NCI-H748 treated with DMSO at 0.1 percent for 48 hours (cell line): Measurements from ENCODE around the gene KSR1.
A peak's percentile ranks its signal among the peaks of the same experiment; 100 is the strongest.
"Not testable (repeated sequence)": the region's sequence is repeated elsewhere in the genome, so short reads cannot be mapped to it uniquely, and the experiment has no call there.

ENCODE experiments used
- DNase-seq: peaks from one replicate; lab custom pipeline; 2025; lab: John Stamatoyannopoulos, UW

KSR1 gene

DNA sequence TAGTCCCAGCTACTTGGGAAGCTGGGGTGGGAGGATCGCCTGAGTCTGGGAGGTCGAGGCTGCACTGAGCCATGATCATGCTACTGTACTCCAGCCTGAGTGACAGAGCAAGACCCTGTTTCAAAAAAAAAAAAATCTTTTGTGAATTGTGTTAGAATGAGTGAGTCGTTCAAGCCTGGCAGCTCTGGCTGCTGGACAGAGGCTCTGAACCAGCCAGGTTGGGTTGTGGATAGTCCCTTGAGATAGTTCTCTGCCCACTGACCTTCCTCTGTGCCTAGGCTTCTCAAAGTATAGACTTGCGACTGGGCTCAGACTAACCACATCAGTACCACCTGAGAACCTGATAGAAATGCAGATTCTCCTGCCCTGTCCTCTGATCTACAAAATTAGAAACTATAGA lies 2.2 kb upstream of the KSR1 start:
- no peak for DNase-seq

DNA sequence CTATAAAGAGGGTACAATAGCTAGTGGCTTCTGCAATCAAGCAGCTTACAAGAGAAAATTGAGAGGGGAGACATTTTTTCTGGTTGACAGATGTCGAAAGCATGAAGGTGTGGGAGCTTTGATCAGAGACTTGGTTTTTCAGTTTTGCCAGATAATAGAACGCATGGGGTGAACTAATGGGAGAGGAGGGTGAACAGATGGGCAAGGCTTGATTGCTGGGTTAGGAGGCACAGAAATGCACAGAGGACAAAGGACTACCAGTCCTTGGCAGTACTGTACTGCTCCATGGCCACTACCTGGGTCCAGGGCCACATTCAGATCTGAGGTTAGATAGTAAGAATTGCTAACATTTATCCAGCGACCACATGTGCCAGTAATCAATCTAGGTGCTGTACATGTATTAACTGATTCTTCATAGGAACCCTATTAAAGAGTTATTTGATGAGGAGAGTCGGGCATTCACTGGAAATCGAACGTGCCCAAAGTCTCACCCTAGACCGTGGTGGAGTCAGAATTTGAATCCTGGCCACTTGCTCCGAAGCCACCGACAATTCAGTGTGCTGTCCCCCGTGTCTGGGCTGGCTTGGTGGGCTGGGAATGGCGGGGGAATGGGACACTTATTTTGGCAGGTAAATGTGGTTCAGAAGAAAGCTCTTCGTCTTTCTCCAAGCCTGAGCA lies 873 bp upstream of the KSR1 start:
- no peak for DNase-seq

DNA sequence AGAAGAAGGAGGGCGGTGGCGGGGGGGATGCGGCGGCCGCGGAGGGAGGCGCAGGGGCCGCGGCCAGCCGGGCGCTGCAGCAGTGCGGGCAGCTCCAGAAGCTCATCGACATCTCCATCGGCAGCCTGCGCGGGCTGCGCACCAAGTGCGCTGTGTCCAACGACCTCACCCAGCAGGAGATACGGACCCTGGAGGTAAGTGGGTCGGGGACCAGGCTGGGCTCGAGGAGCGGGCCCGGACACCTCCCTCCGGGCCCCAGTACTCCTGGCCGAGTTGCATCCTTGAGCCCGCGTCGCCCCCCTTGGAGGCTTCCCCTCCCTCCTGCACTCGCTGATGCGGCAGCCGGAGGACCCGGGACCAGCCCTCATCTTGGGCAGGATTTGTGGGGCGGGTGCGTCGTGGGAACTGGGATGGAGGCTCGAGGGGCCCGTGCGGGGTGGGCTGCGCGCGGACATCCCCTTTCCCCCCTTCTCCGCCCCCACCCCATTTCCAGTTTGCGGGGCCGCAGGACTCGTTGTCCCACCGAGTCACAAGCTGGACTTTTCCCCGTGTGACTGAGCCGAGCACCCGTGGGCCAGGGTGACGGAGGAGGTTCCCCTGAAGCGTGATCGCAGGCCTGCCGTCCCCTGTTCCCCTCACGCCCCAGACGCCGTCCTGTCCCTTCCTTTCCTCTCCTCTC lies 572 bp downstream of the KSR1 start:
- no peak for DNase-seq

DNA sequence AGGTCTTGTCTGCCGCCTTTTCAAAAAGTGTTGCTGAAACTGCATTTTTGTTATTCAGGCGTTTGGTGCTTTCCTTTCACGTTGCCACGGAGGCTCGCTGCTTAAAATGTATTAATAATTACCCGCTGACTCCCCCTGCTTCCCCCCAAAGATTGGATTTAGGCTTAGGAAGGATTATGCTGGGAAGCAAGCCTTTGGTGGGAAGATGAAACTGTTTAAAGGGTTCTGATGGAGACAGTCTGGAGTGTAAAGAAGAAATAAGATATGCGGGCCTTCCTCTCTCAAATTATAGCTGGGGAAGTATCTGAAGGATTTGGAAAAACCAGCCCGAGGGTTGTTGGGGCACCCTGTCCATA lies 1.1 kb downstream of the KSR1 start:
- no peak for DNase-seq

DNA sequence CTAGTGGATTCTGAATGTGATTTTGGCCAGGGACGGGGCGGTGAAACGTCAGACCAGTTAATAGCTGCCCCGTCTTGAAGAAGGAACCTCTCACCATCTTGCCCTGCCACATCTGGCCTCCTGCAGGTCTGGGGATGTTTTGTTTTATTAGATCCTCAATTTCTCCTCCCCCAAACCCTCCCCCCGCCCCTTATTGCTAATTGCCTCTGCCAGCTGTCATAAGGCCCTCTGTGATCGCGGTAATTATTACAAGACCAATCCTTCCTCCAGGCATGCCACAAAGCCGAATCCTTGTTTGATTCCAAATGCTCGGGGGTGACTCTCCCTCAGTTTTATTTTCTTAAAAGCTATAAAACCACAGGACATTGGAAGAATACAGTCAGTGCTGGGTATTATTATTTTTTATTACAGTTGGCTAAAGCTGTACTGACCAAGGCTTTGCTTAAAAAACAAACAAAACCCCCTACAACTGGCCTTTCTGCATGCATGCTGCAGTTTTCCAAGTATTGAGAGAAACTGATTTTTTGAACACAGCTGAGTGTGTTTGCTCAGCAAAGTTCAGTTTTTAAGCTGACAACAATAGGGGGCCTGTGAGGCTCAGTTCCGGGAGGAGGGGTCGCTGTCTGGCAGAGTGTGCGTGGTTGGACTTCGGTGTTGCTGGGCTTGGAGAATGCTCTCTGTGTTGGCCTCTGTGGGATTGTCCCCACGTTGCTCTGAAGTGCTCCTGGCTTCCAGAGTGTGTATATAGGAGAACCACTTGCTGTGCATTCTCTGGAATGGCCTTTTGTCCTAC lies 1.7 kb downstream of the KSR1 start:
- DNase-seq, result peak; percentile 53

DNA sequence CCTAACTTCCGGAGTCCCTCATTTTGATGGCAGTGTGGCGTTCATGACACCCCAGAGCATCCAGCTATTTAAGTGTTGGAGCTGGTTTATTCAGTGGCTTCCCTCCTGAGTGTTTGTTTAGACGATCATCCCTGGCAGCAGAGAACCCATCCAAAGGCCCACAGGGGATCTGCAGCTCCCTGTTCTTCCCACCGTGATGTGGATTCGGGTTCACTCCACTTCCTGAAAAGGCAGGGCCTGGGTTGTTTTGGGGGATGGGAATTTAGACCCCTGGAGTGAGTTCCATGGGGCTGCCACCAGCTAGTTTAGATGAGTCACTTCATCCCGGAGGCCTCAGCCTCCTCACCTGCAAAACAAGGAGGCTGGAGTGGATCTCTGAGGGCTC lies 2.3 kb downstream of the KSR1 start:
- no peak for DNase-seq

DNA sequence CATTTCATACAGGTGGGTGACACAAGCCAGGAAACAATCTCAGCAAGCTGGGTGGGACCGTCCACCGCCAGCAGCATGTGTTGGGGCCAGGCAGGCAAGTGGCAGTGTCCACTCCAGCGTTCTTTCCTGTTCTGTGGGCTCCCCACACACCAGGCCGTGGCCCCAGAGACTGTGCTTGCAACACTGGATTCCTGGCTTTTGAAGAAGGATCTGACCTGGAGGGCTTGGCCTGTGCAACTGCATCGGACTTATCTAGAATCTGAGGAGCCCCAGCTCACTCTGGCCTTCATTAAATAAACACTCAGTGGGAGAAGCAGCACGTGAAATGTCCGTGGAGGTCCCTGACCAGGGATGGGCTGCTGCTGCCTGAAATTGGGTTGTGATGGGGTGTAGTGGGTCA lies 3.2 kb downstream of the KSR1 start:
- no peak for DNase-seq

DNA sequence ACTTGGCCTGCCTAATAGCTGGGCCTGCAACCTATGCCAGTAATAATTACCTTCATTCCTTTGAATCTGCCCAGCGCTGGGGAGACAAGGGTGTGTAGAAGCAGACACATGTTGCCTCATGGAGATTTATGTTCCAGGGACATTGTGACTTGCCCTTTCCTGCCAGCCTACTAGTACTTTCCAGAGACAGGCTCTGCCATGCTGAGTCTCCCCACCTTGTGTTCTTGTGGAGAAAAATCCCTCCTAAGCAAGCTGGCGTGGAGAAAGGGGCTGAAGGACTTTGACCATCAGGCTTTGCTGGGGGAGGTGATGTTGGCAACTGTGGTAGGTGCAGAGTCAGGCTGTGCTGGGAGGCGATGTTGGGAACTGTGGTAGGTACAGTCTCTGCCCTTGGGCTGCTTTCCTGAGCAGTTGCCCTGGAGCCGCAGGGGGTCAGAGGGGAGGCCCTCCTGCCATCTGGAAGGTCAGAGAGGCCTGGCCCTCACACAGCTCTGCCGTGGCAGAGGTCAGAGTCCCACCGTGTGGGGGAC lies 4.0 kb downstream of the KSR1 start:
- DNase-seq, result no peak

DNA sequence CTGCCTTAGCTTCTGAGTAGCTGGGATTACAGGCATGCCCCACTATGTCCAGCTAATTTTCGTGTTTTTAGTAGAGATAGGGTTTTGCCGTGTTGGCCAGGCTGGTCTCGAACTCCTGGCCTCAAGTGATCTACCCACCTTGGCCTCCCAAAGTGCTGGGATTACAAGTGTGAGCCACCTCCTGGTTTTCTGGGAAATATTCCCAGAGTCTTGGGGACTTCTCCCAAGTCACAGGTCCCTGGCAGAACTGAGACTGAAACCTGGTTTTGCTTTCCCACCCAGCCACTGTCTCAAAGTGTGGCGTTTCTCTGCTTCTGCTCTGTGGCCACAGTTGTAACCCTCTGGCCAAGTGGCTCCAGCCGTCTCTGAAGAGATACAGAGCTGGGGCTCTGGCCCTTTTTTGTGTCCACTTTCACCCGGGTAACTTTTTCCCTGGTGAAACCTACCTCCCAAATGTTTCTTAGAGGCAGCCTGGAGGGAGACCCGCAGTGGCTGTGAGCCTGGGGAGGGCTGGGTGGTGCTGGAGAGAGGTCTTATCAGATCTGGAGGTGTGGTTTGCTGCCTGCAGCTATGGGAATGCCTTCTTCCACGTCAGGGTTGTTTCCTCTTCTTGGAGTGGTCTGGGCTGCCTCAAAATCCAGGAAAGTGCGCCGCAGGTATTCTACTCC lies 5.1 kb downstream of the KSR1 start:
- no peak for DNase-seq

DNA sequence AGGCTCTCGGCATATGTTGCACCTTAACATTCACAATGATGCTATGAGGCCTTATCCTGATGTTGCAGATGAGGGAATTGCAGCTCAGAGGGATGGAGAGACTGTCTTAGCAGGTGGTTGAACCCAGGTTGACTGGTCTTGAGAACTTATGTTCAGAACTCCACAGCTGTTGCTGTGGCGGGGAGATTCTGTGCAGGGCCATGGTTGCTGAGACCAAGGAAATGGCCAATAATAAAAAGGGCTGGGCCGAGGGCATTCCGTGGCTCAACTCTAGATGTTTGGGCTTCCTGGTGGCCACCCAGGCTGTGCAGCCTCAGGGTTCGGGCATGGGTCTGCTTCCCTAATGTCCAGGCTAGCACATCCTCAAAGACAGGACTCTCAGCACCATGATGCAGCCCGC lies 5.9 kb downstream of the KSR1 start:
- DNase-seq, result no peak

DNA sequence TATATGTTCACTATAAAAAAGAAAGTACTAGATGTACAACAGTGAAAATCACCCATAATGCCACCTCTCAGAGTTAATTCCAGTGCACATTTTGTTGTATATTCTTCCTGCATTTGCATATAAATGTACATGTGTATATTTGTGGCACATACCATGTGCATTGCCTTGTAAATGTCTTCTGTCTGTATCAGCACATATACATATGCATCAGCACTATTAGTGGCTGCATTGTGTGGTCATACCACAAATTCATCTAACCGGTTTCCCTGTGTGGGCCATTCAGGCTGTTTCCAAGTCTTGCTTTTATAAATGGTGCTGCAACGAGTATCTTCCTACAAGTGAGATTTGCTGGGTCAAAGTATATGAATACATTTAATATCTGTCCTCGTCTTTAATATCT lies 6.5 kb downstream of the KSR1 start:
- DNase-seq, result no peak

DNA sequence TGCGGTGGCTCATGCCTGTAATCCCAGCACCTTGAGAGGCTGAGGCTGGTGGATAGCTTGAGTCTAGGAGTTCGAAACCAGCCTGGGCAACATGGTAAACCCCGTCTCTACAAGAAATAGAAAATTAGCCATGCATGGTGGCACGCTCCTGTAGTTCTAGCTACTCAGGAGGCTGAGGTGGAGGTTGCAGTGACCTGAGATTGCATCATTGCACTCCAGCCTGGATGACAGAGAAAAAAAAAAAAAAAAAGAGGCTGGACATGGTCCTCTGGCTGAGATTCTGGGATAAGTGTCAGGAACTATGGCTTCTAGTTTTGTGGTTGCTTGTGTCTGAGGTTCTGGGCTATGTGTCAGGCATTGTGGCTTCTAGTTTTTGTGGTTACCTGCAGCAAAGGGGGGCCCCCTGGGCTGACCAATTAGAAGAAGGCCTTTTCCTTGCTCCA lies 7.0 kb downstream of the KSR1 start:
- DNase-seq, result no peak

DNA sequence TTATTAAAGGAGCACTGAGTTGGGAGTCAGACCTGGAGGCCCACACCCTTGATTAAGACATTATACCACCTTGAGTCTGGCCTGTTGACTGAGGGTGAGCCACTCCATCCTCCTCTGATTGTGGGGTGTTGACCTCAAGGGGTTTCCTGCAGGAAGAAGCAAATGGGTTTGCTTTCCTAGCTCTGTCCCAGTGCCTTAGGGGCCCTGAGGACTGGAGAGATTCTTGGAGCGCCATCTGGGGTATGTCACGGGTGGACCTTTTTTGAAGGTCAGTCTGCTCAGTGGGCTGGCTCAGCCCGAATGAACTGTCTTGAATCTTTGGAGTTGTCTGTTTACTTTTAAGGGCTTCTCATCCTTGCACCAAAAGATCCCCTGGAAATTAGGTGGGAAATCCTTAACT lies 7.8 kb downstream of the KSR1 start:
- not testable (repeated sequence) for DNase-seq

DNA sequence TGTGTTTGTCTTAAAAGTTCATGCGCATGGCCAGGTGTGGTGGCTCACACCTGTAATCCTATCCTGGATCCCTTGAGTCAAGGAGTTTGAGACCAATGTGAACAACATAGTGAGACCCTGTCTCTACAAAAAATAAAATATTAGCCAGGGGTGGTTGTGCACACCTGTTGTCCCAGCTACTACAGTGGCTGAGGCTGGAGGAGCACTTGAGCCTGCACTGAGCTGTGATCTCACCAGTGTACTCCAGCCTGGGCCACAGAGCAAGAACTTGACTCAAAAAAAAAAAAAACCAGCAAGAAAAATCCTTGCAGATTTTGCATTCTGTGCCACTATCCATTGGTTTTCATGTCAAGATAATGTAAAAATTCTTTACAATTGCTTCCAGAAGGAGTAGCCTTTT lies 8.2 kb downstream of the KSR1 start:
- DNase-seq, result no peak

DNA sequence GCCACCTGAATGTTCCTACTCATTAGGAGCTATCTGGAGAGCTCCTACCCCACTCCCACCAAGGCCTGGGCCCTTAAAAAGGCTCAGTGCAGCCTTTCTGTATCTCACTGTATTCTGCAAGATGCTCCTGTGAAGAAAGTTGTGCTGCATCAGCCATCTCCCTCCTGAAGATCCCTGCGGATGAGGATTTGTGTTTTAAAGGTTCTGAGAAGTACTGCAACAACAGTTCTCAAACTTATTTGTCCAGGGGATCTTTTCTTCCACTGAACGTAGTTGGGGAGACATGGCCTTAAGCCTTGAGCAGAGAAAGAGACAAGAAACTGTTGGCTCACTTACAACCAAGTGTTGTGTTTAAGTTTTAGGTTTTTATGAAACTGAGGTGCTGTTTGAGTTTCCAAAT lies 9.6 kb downstream of the KSR1 start:
- not testable (repeated sequence) for DNase-seq

DNA sequence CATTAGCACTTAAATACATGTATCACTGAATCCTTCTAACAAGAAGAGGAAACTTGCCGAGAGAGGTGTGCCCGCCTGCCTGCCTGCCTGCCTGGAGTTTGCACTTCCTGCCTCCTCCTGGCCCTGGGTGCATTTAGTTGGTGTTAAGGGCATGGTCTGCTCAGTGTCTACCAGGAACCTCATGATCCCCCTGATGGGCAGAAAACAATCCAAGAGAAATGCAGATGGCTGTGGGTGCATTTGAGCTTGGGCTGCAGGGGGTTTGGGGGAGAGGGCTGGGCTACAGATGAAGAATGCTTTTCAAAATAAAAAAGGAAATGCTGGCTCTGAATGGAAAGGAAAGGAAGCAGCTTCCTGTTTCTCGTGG lies 10.1 kb downstream of the KSR1 start:
- DNase-seq, result no peak

DNA sequence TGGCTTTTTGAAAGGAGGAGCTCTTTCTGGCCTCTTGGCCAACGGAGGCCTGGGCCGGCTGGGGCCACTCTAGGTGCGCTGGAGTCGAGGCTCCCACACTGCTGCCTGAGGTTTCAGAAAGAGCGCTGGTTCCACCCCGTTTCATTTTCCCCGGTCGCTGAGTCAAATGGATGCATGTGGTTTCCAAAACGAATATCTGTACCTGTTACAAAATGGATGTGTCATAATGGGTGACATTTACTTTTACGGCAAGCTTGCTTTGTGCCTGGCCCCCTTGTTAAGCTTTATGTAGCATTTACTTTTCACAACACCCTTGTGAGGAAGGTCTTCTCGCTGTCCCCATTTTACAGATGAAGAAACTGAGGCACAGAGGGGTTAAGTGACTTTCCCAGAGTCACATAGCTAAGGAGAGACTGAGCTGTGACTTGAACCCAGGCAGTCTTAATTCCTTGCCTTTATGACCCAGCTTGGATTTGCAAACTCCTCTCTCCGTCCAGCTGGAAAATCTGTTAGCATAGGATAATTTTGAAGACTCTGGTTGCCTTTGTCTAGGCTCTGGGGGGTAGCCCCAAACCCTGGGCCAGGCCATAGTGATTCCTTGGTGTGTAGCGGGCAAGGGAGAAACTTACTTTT lies 10.6 kb downstream of the KSR1 start:
- no peak for DNase-seq

DNA sequence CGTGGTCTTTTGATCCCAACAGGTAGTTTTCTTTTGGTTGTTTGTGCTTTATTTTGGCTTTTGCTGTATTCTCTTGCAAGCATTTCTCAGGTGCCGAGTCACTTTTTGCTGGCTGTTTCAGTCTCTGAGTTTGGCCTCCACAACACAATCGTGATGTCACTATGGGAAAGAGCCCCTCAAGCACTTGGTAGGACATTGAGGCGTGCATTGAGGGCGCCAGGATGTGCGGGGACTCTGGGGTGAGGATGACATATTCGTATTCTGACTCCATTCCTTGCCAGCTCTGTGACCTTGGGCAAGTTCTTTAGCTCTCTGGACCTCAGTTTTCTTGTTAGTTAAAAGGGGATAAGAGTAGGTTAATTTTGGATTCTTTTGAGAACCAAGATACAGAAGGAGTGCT lies 13.0 kb downstream of the KSR1 start:
- no peak for DNase-seq

DNA sequence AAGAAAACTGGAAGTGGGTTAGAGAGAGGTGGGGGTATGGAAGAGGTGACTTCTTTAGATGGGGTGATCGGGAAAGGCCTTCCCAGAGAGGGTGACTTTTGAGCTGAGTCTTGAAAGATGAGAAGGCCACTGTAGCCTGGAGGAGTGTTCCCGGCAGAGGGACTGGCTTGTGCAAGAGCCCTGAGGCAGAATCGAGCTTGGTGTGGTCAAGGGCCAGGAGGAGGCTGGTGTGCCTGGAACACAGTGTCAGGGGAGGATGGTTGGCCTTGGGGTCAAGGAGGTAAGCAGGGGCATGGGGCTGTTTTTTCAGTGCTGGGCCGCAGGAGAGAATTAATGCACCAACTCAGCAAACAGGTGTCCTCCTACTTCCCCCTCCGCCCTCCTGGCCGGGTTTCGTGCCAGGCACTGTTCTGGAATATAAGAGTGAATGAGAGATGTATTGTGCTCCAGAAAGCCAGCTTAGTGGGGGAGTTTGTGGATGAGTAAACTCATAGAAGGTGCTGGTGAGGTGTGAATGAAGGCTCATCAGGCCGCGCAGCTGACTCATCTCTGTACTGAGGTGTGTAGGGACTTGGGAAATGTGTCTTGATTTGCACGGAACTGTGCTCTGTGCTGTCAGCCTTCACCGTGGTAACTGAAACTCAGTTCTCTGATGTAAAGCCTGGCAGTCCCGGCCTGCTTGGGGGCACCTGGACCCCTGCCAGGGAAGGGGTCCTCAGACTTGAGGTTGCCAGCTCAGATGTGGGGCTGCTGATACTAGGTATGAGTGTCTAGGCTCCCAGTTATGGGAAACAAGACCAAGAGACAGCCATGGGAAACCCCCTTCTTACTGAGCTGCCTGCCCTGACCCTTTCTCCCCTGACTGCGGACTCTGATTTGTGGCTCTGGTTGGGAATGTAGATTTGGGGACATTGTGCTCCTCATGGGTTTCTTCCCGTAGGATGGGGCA lies 15.3 kb downstream of the KSR1 start:
- no peak for DNase-seq

DNA sequence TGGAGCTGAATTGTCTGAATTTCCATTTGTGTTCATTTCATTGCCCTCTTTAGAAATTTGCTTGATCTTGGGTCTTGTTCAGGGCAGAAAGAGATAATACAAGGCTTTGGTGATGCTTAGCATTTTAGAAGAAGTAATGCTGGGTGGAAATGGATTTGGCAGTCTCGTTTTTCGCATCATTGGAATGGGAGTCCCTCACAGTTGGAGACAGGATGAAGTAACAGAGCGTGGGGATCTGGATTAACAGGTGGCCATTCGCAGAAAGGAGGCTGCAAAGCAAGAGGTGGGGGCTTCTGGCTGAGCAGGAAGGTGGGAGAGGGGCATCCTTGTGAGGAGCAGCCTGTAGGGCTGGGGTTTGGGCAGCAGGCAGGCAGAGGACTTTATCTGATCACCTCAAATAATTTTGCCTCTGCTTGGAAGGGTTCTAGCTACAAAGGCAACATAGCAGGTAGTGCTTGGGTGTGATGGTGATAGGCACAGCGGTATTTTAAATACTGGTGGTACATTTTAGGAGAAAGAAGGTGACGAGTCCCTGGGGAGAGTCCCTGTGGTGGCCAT lies 17.0 kb downstream of the KSR1 start:
- no peak for DNase-seq
